ENCODE measurements around the gene FPR3.

DNA sequence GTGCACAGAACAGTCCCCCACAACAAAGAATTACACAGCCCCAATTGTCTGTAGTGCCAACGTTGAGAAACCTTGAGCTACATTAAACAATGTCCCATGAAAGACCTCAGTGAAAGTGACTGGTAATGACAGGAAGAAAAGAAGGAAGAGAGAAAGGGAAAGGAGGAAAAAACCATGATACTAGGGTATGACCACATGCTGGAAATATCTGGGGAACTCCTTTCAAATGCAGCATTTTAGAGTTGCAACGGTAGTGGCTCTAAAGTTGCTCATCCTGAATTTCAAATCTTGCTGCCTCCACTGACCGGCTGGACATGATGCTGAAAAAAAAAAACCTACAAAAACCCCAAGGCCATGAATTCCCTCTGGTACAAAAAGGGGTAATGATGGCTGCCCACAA lies 26.5 kb downstream of the FPR3 start:
- TF ChIP-seq, protein P1, sequence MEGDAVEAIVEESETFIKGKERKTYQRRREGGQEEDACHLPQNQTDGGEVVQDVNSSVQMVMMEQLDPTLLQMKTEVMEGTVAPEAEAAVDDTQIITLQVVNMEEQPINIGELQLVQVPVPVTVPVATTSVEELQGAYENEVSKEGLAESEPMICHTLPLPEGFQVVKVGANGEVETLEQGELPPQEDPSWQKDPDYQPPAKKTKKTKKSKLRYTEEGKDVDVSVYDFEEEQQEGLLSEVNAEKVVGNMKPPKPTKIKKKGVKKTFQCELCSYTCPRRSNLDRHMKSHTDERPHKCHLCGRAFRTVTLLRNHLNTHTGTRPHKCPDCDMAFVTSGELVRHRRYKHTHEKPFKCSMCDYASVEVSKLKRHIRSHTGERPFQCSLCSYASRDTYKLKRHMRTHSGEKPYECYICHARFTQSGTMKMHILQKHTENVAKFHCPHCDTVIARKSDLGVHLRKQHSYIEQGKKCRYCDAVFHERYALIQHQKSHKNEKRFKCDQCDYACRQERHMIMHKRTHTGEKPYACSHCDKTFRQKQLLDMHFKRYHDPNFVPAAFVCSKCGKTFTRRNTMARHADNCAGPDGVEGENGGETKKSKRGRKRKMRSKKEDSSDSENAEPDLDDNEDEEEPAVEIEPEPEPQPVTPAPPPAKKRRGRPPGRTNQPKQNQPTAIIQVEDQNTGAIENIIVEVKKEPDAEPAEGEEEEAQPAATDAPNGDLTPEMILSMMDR (conservative IDR thresholded peaks at IDR 0.05; ENCODE audit: low read length): no peak
- TF ChIP-seq EZH2phosphoT487 (IDR thresholded peaks at IDR 0.05; ENCODE audit: borderline replicate concordance, low read depth, low read length): no peak

Measured in OCI-LY7 (cell line).